GM21619 (cell line): Measurements from ENCODE around the gene IKBKG.
A peak's percentile ranks its signal among the peaks of the same experiment; 100 is the strongest.
"Not testable (repeated sequence)": the region's sequence is repeated elsewhere in the genome, so short reads cannot be mapped to it uniquely, and the experiment has no call there.

ENCODE experiments used
- ATAC-seq: cut with Tn5 transposase; IDR thresholded peaks from one replicate; pipeline ENCODE4 v1.9.1; 2021; ENCODE audit not compliant: unreplicated experiment

Gene IKBKG

DNA sequence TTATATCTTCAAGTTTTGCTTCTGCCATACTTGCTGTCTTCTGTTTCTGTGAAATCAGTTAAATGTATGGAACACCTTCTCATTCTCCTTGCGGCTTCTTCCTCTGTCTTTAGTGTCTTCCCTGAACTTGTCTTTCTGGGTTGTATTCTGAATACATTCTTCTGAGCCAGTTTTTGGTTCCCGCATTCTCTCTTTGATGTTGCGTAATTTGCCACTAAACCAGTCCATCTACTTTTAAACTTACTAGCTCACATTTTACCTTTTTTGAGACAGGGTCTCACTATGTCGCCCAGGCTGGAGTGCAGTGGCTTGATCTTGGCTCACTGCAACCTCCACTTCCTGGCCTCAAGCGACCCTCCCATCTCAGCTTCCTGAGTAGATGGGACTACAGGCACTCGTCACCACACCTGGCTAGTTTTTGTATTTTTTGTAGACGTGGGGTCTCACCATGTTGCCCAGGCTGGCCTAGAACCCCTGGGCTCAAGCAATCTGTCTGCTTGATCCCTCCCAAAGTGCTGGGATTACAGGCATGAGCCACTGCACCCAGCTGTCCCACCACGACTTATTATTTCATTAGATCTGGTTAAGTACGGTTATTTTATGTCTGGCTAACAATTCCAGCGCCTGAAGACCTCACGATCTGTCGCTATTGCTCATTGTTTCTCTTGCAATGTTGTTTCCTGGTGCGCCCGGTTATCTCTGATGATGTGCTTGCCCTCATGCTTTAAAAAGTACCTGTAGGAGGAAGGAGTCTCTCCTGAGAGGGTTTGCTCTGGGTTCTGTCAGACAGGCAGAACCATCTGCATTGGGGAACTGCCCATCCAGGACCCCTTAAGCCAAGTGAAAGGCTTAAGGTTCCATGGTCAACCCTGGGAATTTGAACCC lies 21.6 kb upstream of the IKBKG start:
- ATAC-seq = no peak

- peak; percentile 82 for ATAC-seq
Observed at GRCh38 chrX:154526901-154527675, 20.3 kb upstream of the IKBKG start.

GRCh38 chrX:154529206-154529612 lies 18.2 kb upstream of the IKBKG start:
- ATAC-seq = no peak

GRCh38 chrX:154530286-154530685 lies 17.1 kb upstream of the IKBKG start:
- no peak for ATAC-seq

- no peak for ATAC-seq
Observed at GRCh38 chrX:154531626-154532025, 15.8 kb upstream of the IKBKG start.

- ATAC-seq = no peak
Observed at GRCh38 chrX:154532690-154533089, 14.7 kb upstream of the IKBKG start.

GRCh38 chrX:154534526-154535322 lies 12.7 kb upstream of the IKBKG start:
- peak; percentile 66 for ATAC-seq

- no peak for ATAC-seq
Observed at GRCh38 chrX:154535892-154536291, 11.5 kb upstream of the IKBKG start.

- no peak for ATAC-seq
Observed at GRCh38 chrX:154539077-154539476, 8.3 kb upstream of the IKBKG start.

DNA sequence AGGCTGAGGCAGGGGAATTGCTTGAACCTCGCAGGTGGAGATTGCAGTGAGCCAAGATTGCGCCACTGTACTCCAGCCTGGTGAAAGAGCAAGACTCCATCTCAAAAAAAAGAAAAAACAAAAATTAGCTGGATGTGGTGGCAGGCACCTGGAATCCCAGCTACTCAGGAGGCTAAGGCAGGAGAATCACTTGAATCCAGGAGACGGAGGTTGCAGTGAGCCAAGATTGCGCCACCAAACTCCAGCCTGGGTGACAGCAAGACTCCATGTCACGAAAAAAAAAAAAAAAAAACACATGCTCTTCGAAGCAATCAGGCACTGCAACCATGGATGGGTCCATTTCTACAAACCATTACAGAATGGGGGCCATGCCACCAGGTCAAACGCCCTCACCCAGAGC lies 7.1 kb upstream of the IKBKG start:
- not testable (repeated sequence) for ATAC-seq

DNA sequence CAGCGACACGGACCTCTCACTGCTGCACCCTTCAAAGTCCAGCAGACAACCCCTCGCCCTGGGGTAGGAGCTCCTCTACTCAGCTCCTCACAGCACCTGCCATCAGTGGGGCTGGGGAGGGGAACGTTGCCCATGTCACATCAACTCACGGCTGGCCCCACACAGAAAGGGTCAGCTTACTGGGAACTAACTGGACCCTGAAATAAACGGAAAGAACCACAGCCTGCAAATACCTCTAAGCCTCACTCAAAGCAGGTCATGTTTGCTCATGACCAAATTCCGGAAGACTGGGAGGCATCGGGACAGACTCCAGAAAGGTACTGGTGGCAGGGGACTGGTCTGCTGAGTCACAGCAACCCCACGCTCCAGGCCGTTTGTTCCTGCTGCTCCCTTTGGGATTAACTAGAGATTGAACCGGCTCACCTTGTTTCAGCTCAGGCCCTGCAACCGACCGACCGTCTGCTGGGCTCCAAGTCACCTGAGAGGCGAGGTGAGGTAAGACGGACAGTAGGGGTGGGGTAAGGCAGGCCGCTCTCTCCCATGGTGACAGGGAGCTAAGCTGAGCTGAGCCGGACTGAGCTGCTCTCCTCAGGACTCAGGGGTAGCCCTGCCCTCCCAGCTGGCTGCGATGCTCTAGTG lies 6.4 kb upstream of the IKBKG start:
- no peak for ATAC-seq

GRCh38 chrX:154541589-154541895 lies 5.9 kb upstream of the IKBKG start:
- no peak for ATAC-seq

- no peak for ATAC-seq
Observed at GRCh38 chrX:154541896-154542722, 5.3 kb upstream of the IKBKG start.

DNA sequence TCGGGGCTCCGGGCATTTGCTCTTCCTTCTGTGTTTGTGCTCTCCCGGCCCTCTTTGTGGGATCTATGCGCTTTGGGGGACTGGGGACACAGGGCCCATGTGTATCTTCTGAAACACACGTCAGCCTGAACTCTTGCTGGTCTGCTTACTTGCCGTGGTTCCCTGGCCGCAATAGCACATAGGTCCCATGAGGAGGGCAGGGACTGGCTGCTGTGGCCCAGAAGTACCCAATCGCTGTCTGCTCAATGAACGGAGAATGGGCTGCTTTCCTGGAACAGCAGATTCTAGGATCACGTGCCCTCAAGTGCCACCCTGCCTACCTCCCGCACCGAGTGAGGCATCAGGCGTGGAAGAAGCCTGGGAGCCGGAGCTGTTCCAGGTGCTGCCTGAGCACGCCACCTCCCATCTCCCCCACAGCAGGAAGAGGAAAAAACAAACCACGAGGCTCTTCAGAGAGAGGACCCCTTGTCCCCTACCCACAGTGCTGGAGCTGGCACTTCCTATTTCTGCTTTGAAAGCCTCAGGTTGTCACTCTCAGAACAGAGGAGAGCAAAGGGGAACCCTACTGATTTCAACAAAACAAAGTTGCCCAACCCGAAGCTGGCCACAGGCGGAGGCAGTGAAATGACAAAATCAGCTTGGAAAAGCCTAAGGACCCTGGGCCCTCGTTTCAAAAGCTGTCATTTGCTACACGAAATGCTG lies 4.5 kb upstream of the IKBKG start:
- ATAC-seq = no peak

DNA sequence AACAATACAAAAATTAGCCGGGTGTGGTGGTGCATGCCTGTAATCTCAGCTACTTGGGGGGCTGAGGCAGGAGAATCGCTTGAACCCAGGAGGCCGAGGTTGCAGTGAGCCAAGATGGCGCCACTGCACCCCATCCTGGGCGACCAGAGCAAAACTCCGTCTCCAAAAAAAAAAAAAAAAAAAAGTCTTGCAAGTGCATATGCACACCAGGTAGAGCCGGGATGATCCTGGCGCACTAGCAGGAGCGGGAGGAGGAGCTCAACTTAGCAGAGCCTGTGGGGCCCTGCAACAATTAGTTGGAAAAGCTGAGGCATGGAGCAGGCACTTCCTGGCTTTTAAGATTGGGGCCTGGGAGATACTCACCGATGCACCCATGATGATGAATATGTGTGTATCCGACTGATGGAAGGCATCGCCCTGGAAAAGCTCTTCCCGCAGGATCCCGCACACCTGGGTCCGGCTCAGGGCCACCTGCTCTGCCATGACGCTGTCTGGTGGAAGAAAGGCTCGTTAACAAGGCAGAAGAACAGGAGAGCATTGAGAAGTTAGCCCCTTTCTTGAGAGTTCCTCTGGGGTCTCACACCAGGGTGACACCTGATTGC lies 1.6 kb upstream of the IKBKG start:
- no peak for ATAC-seq

DNA sequence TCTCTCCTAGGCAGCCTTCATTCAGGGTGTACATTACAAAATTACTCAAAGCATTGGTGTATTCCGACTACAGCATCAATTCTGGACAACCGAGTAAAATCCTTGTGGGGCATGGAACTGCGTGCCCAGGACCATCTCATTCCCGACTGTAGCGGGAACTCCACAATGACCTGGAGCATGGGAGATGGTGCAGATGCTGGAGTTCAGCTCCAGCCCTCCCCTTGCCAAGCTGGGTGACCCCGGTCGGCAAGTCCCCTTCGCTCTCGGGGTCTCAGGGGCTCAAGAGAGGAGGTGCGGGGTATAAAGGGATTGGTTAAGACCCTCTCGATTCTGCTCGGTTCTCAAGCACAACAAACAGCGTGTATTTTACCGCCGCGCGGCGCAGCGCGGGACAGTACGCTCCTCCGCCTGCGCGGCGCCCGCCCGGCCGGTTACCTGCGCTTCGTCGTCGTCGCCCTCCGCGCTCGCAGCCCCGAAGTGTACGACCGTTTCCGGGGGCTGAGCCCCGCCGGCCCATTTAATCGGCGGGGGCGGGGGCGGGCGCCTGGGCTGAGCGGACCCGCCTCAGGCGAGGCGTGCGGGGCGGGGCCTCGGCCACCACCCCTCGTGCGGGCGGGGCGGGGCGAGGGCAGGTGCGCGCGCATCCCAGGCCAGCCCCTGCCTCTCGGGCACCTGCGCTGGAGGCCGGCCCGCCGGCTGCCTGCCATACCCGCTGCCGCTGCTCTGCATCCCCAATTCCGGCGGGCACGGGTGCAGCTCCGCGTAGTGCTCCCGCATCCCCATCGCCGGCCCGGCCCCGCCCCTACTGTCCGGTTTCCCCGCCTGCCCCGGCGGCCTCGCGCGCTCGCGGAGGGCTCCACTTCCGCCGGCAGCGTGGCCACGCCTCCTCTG lies 821 bp upstream of the IKBKG start, which contains the start of gene G6PD:
G6PD (minus strand) TSS at position 493 of the 891 bp plus-strand sequence. CDS start 691 bp downstream, outside the sequence.
- peak; percentile 41 for ATAC-seq

GRCh38 chrX:154548028-154548316 lies 552 bp downstream of the IKBKG start:
- no peak for ATAC-seq

- no peak for ATAC-seq
Observed at GRCh38 chrX:154549766-154550165, 2.3 kb downstream of the IKBKG start.
